ENCODE results near the gene FOLR2. TPM values are rescaled to one million over a fixed set of nuclear protein-coding genes. Genes with fewer than 3 reads are reported as not detected.

FOLR2 gene
- total RNA-seq, 1 experiment from 2014 or later = not detected

DNA sequence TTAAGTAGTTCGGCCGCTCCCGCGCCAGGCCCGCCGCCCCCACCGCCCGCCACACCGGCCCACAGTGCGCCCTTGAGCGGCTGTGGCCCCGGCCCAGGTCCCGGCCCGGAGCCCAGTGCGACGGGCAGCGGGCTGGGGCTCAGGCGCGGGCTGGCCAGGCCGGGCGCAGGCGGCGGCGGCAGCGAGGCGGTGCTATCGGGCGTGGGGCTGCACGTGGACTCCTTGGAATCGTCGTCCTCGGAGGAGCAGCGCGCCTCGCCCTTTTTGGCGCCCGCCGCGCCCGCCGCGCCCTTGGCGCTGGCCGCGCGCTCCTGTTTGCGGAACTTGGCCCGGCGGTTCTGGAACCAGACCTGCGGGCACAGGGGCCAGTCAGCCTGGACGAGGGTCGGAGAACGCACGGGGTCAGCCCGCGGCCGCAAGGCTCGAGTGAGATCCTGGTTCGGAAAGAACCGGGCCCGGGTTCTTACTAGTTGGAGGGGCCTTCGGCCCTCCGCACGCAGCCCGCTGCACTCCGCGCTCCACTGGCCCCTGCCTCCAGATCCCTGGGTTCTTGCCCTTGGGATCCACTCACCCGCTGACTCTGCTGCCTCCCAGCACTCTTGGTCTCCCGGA, 23.4 kb downstream of the FOLR2 start:
- POLR2A ChIA-PET = no interaction called here
- DNase-seq (ENCODE audit: low read depth, low spot score) (no peak), ATAC-seq (peak; percentile 63)
- peak overlapping the region; percentile 28 to 46 for H3K4me3 ChIP-seq (ENCODE audit: low read depth in 2 of 2, low read length in 2 of 2)
- no TSS peak for BruUV-seq (replicated peaks)
- intact Hi-C loops (cut with micrococcal nuclease; ENCODE audit: unreplicated experiment) = no loop called here
- TF ChIP-seq CTCF (IDR thresholded peaks at IDR 0.05) (no peak), TCF7L2 (IDR thresholded peaks at IDR 0.05; ENCODE audit: low read depth, low read length) (no peak), REST (IDR thresholded peaks at IDR 0.05; ENCODE audit: insufficient read depth in 1 of 2, low read depth in 2 of 2, low read length in 1 of 2) (no peak), POLR2AphosphoS5 (IDR thresholded peaks at IDR 0.05; ENCODE audit: low read depth, low read length) (0 out of 2 replicates have a peak, but pooled peaks have one; percentile 11), SIN3A (IDR thresholded peaks at IDR 0.05; ENCODE audit: borderline replicate concordance, insufficient read depth, low read depth, low read length) (peak; percentile 72; the same call in 1 of the 2 replicates)
- CTCF ChIA-PET = interaction anchor here (1.2 kb wide), 1 partner anchor 191 kb away, joined by 4 read pairs; no protein-coding TSS in a partner anchor
- H3K36me3 ChIP-seq (ENCODE audit: control insufficient read depth, insufficient read depth, low read length) = peaks cover 5% of the 10 kb centered on the region
- peaks cover 15% of the 10 kb centered on the region for H3K4me1 ChIP-seq (ENCODE audit: control insufficient read depth, insufficient read depth, low read length)
- H3K27ac ChIP-seq (ENCODE audit: low read length) = peak overlapping the region; percentile 60; the same call in 1 of the 2 replicates
- in situ Hi-C loops (cut with HindIII; ENCODE audit: low pct_unique_long_range_greater_than_20kb, low sequenced_read_pairs) = no loop called here
- H3K27me3 ChIP-seq (ENCODE audit: control insufficient read depth, insufficient read depth, low read length) = no peaks in the 10 kb centered on the region
- no peaks in the 10 kb centered on the region for H3K9me3 ChIP-seq (ENCODE audit: control insufficient read depth, insufficient read depth, low read depth, low read length)

- ATAC-seq (no peak), DNase-seq (ENCODE audit: low read depth, low spot score) (no peak)
- BruUV-seq (replicated peaks) = no TSS peak
- peak overlapping the region; percentile 60; the same call in 1 of the 2 replicates for H3K27ac ChIP-seq (ENCODE audit: low read length)
- ChIA-PET CTCF (interaction anchor here (1.2 kb wide), 1 partner anchor 191 kb away, joined by 4 read pairs; no protein-coding TSS in a partner anchor), POLR2A (no interaction called here)
- 0 out of 2 replicates have a peak, but pooled peaks cover 2% of the 10 kb centered on the region for H3K27me3 ChIP-seq (ENCODE audit: control insufficient read depth, insufficient read depth, low read length)
- peaks cover 15% of the 10 kb centered on the region for H3K4me1 ChIP-seq (ENCODE audit: control insufficient read depth, insufficient read depth, low read length)
- H3K4me3 ChIP-seq (ENCODE audit: low read depth in 2 of 2, low read length in 2 of 2) = peak overlapping the region in 1 of 2 experiments; percentile 28; a peak in 1 of 4 replicates
- H3K9me3 ChIP-seq (ENCODE audit: control insufficient read depth, insufficient read depth, low read depth, low read length) = no peaks in the 10 kb centered on the region
- TF ChIP-seq CTCF (IDR thresholded peaks at IDR 0.05) (no peak), POLR2AphosphoS5 (IDR thresholded peaks at IDR 0.05; ENCODE audit: low read depth, low read length) (no peak), SIN3A (IDR thresholded peaks at IDR 0.05; ENCODE audit: borderline replicate concordance, insufficient read depth, low read depth, low read length) (no peak), REST (IDR thresholded peaks at IDR 0.05; ENCODE audit: insufficient read depth in 1 of 2, low read depth in 2 of 2, low read length in 1 of 2) (no peak), TCF7L2 (IDR thresholded peaks at IDR 0.05; ENCODE audit: low read depth, low read length) (no peak)
- peaks cover 5% of the 10 kb centered on the region for H3K36me3 ChIP-seq (ENCODE audit: control insufficient read depth, insufficient read depth, low read length)
- intact Hi-C loops (cut with micrococcal nuclease; ENCODE audit: unreplicated experiment) = no loop called here
- in situ Hi-C loops (cut with HindIII; ENCODE audit: low pct_unique_long_range_greater_than_20kb, low sequenced_read_pairs) = no loop called here
Measured at GRCh38 chr11:72240461-72241290, 24.1 kb downstream of the FOLR2 start.

Data from Panc1 (cell line).